Measurements from ENCODE around the gene POLE.

Gene POLE

GRCh38 chr12:132622437-132623071, 64.6 kb downstream of the POLE start (continued):
- peak; percentile 38; the same call in 1 of the 2 replicates for TF ChIP-seq PRDM10 (tag by site-specific recombination; IDR thresholded peaks at IDR 0.05)
- no peak for TF ChIP-seq TCF7L2 (IDR thresholded peaks at IDR 0.05; ENCODE audit: borderline replicate concordance, low read depth, low read length)
- no peak for TF ChIP-seq PBX3 (CRISPR knock-in tag; IDR thresholded peaks at IDR 0.05)
- no peak for TF ChIP-seq ZBTB48 (tag by site-specific recombination; IDR thresholded peaks at IDR 0.05)
- TF ChIP-seq ZNF626 (tag by site-specific recombination; IDR thresholded peaks at IDR 0.05), result no peak
- TF ChIP-seq ZBTB17 (tag by site-specific recombination; IDR thresholded peaks at IDR 0.05), result peak; percentile 53
- TF ChIP-seq ZNF146 (tag by site-specific recombination; IDR thresholded peaks at IDR 0.05), result no peak
- TF ChIP-seq KLF16 (tag by site-specific recombination; IDR thresholded peaks at IDR 0.05), result no peak
- peak; percentile 81 for TF ChIP-seq ZNF341 (tag by site-specific recombination; IDR thresholded peaks at IDR 0.05; ENCODE audit: low read depth)
- TF ChIP-seq ZNF639 (tag by site-specific recombination; IDR thresholded peaks at IDR 0.05), result 0 out of 2 replicates have a peak, but pooled peaks have one; percentile 20
- TF ChIP-seq ZNF280D (tag by site-specific recombination; IDR thresholded peaks at IDR 0.05), result no peak
- TF ChIP-seq ZNF561 (tag by site-specific recombination; IDR thresholded peaks at IDR 0.05; ENCODE audit: borderline replicate concordance), result no peak
- peak; percentile 18; the same call in 1 of the 2 replicates for TF ChIP-seq EGR2 (tag by site-specific recombination; IDR thresholded peaks at IDR 0.05; ENCODE audit: low read depth)
- no peak for TF ChIP-seq ZNF510 (tag by site-specific recombination; IDR thresholded peaks at IDR 0.05; ENCODE audit: insufficient replicate concordance)
- TF ChIP-seq PRDM4 (tag by site-specific recombination; IDR thresholded peaks at IDR 0.05), result no peak
- no peak for TF ChIP-seq ZNF624 (tag by site-specific recombination; IDR thresholded peaks at IDR 0.05)
- no peak for TF ChIP-seq ZNF394 (tag by site-specific recombination; IDR thresholded peaks at IDR 0.05; ENCODE audit: borderline replicate concordance)
- TF ChIP-seq SP7 (tag by site-specific recombination; IDR thresholded peaks at IDR 0.05), result 0 out of 2 replicates have a peak, but pooled peaks have one; percentile 28
- no peak for TF ChIP-seq GLI4 (tag by site-specific recombination; IDR thresholded peaks at IDR 0.05)
- no peak for TF ChIP-seq ZFP41 (tag by site-specific recombination; IDR thresholded peaks at IDR 0.05; ENCODE audit: borderline replicate concordance)
- no peak for TF ChIP-seq ELK4 (IDR thresholded peaks at IDR 0.05; ENCODE audit: borderline replicate concordance, low read depth, low read length)
- no peak for TF ChIP-seq SP3 (tag by site-specific recombination; IDR thresholded peaks at IDR 0.05)
- no peak for TF ChIP-seq ZNF433 (tag by site-specific recombination; IDR thresholded peaks at IDR 0.05; ENCODE audit: low read depth)
- no peak for TF ChIP-seq MYNN (tag by site-specific recombination; IDR thresholded peaks at IDR 0.05; ENCODE audit: borderline replicate concordance)
- no peak for TF ChIP-seq HOXD13 (CRISPR knock-in tag; IDR thresholded peaks at IDR 0.05; ENCODE audit: borderline replicate concordance)
- TF ChIP-seq SP2 (tag by site-specific recombination; IDR thresholded peaks at IDR 0.05), result peak; percentile 15; the same call in 1 of the 2 replicates
- TF ChIP-seq ZNF701 (tag by site-specific recombination; IDR thresholded peaks at IDR 0.05), result no peak

Data from HEK293 (cell line).